HG02588 (cell line): ENCODE data around the gene UFC1.

ENCODE experiments used
- ATAC-seq: cut with Tn5 transposase; IDR thresholded peaks from one replicate; pipeline ENCODE4 v1.9.1; 2021; ENCODE audit warnings: mild to moderate bottlenecking, moderate library complexity; ENCODE audit not compliant: unreplicated experiment

Gene UFC1

DNA sequence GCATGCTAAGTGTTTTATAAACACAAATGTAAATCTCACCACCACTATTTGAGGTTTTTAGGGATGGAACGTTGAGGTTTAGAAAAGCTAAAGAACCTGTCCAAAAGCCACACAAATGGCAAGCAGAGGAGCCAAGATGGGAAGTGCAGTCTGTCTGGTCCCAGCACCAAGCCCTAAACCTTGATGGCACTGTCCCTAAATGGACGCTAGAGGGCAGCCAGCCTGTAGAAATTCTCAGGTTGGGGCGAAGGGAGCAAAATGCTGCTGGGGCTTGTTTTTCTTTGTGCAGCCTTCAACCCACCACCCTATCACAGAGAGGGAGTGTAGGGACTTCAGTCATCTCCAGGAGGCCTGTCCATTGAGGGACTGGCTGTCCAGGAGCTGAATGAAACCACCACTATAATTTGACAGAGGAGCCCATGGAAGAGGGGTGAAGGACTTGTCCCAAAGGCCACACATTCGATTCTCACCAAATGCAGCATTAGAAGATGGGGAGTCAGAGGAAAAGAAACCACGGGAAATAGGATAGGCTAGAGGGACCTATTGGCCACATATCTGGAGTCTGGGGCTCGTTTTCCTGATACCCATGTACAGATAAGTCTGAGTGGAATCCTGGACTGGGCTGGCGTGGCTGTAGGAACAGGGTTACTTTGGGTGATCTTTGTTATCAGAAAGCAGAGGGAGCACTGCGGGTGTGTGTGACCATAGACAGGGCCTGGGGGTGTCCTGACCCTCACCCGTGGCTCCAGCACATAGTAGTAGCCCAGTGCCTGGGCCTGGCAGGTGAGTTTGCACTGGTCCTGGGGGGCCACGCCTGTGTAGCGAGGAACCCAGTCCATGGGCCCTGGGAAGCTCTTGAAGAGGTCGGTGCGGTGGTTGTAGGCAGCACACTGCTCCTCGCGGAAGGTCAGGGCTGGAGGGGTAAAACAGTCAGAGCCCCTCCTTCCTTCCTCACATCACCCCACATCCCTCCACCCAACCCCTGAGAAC, 39.0 kb downstream of the UFC1 start:
- peak; percentile 60 for ATAC-seq

DNA sequence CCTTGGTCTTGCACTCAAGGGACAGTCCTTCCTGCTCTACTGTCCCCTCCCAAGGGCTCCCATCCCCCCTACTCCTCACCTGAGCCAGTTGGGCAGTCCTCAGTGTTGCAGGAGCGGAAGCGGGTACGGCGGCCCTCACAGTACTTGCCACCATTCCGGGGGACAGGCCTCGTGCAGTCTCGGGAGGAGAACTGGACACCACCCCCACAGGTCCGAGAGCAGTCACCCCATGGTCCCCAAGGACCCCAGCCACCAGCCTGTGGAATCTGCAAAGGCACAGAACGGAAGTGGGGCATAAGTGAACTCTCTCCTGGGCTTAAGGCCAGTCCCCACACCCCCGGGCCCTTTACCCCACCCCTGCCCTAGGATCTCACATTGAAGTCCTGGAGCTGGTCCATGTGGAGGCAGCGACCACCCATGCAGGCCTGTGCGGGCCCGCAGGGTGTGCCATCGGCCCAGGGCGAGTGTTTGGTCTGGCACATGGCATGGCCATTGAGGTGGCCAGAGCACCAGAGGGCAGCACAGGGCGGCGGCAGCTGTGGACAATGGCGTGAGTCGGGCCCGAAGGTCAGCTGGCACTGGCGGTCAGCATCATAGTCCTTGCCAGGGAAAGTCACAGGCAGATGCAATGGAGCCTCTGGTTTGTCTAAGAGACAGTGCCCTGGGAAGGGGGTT, 39.9 kb downstream of the UFC1 start:
- no peak for ATAC-seq

DNA sequence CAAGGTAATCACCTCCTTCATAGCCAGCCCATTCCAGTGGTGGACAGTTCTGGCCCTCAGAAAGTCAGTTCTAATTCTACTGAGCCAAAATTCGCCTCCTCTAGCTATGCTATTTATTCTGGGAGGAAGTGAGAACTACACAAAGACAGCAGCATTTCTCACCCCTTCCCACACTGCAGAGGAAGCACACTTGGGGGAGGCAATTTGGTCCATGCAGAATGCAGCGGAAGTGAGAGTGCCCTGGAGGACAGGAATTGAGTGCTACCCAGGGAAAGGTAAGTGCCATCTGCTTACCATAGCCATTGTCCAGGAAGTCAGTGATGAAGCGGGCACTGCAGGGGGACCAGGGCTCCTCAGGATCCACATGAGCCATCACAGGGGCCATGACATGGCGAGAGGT, 41.4 kb downstream of the UFC1 start:
- no peak for ATAC-seq

DNA sequence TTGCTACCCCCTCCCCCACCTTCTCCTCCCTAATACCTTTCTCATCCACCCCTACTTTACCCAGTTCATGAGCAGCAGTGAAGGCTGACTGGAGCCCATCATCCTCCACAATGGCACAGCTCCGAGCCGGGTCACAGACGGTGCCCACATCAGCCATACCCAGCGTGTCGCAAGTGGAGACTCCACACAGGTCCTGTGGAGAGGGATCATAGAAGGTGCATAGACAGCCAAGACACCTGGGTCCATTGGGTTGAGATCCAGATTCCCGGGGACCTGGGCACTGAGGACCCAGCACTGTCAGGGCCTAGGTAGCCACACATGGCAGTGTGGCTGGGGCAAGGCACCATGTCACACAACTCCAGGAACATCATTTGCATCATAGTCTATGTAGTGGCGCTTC, 42.3 kb downstream of the UFC1 start:
- no peak for ATAC-seq

DNA sequence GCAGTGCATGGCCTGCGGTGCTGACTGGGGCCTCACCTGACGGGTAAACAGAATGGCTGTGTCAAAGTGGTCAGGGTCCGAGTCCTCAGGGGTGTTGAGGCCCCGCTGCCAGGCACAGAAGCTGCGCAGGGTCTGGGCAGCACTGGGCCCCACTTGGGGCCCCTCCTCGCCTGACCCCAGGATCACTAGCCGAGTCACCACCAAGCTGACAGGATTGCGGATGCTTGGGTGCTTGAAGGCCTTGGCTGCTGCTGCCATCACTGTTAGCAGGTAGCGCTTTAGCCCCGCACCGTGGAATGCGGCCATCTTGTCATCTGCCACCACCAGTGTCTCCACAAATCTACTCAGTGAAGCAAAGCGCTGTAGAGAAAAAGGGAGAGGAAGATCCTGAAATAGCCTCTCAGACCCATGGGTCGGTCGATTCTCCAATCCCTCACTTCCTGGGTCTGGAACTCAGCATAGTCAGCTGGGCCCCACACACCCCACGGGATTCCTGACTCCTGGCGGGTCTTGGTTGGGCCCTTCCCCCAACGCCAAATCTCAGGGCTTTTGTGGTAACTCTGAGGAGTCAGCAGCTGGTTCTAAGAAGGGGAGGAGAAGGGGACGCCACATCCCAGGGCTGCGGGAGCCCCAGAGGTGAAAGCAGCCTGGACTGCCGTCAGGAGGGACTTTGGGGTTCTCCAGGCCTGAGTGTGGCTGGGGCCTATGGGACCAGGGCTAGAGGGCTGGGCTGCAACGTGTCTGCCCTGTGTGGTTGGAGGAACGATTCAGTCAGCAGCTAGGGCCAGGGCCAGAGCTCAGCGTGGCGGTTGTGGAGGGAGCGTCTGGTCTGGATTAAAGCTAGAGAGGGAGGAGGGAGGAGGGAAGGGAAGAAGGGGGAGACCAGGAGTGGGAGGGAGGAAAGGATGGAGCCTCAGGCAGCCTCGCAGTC, 43.0 kb downstream of the UFC1 start:
- no peak for ATAC-seq

DNA sequence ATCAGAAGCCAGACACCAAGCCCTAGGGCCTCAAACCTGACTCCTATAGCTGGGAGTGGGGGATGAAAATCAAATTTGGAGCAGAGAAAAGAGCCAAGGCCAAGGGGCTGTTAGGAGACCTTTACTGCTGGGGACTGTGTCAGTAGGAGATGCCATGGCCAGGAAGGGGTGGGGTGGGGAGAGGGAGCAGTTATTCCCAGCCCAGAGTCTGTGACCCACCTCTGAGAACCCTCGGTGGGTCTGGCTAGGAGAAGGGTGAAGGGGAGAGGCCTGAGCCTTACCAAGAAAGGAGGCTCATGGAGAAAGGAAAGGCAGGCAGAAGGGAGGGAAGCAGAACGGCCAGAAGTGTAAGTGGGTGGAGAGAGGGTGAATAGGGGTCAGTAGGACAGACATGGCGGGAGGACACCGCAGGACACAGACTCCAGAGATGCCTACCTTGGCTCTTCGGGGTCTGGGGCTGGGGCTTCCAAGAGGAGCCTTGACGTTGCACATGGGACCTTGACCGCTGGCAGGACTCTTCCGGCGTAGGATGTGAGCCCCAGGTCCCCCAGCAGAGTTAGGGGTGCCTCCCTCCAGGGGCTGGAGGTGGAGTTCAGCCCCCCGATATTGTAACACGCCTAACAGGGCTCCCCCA, 43.9 kb downstream of the UFC1 start:
- no peak for ATAC-seq

DNA sequence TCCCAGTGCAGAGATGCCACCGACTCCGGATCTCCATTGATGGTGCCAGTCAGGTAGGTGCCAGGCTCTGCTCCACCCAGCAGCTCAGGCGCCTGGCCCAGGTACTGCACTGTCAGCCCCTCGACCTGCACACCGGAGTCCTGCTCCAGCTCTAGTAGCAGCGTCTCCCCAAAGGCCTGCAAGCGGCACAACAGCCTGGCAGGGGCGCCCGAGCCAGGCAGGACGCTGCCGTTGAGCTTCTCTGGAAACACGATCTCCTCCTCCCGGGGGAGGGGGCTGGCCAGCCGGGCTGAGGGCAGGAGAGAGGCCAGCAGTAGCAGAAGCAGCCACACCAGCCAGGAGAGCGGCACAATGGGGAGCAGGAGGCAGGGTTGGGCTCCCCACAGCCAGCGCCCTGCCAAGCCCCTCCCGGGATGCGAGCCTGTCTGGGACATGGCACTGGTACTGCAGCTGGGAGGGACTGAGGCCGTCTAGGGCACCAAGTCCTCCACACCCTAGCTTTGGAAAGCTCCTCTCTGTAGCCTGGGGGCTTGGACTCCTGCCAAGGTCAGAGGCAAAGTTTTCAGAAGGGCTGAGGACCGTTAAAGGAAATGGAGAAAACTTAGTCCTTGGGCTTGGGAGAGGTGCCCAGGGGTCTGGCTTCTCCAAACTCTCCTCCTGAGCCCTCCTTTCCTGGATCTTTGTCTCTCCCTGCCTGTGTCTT, 44.6 kb downstream of the UFC1 start:
- no peak for ATAC-seq

DNA sequence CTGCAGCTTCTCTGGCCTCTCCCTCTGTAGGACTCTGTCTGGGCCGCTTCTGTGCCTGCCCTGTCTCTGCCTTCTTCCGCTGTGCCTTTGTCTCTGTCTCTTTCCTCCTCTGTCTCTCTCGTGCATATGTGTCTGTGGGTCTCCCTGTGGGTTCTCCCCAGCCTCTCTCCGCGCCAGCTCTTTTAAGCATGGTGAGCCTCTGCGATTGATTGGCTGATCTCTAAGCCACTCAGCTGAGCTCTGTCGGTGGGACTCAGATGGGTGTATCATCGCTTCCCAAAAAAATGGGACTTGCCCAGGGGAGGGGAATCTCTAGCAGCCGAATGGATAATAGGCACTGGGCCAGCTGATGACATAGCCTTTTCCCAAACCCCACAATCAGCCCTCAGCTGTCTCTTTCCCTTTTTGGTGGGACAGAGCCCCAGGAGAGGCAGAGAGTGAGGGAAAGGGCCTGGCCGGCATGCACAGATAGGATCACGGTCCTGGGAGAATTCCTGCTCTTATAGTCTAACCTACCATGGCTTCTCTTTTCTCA, 45.2 kb downstream of the UFC1 start, which contains the start of gene ADAMTS4:
Gene ADAMTS4, minus strand, starts transcription at position 158 of the 535 bp plus-strand sequence. CDS start 427 bp downstream, outside the sequence.
- no peak for ATAC-seq

DNA sequence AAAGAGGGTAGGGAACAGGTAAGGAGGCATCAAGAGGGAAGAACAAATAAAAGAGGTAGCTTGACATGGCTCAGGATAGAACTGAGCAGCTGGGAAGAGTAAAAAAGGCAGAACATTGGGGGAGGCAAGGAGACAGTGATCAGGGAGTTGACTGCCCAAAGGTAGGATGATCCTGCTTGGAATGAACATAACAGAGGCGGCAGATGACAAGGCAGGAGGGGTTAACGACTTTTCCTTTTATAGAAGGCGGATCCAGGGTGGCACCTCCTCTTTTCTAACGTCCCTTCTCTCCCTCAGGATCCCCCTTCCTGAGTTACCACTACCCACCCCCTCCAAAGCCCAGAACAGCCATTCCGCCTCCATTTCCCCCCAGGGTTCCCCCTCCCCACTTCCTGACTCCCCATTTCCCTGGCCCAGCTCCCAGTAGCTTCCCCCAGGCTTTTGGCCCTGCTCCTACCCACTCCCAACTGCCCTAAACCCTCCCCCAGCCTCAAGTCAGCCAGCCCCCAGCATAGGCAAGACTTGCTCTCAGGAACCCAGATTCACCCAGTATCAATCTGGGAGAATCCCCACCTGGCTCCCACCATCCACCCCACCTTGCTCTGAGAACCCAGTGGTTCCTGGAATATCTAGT, 45.8 kb downstream of the UFC1 start:
- no peak for ATAC-seq

DNA sequence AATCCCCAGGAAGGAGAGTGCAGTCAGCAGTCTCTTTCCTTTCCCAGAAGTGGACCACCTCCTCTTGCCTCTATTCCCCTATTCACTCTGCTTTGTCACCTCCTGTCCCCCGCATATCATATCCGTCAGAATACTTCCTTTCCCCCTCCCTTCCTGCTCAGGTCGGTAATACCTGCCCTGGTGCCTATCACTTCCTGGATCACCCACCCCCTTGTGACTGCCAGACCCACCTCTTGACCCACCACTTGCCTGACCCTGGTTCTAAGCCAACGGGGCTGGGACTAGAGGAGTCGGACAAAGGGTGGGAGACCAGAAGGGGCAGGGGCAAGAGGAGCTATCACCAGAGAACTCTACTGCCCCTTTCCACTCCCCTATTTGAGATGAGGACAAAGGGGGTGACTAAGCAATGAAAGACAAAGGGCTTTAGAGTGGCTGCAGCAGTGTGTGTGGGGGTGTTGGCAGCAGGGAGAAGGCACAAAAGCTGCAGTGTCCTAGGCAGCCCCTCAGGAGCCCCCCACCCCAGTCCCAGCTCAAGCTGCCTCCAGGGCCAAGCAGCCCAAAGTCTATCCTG, 46.7 kb downstream of the UFC1 start:
- ATAC-seq, result no peak

DNA sequence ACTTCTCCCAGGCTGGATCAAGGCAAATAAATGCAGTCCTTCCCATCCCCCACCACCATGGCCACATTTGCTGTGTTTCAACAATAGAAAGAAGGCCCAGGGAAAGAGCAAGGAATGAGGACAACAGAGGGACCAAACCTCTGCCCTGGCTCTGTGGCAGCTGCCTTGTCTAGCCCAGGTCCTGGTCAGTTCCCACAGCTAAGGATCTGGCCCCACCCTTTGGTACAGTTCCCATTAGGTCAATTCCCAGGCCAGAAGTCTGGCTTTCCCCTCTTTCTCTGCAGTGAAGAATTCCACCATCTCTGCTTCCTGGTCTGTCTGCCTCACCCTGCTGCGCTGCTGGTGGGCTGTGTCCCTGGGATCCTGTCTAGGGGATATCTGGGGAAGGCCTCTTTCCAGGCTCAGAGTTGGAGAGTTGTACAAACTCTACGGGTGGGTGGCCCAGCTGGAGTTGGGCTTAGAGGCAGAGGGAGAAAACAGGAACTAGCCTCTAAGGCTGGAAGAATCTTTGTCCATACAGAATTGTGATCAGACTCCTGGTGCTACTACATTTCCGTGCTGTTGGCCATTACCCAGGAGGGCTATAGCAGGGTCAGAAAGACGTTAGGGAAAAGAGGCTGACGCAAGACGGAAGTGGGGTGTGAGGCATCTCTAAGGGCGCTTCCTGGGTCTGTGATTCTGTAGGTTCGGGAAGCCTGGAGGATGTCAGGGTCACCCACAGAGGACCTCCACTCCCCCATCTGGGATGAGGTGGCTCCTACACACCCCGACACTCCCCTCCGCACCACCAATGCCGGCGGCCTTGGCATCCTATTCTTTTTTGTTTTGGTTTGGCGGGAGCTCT, 47.4 kb downstream of the UFC1 start:
- no peak for ATAC-seq

DNA sequence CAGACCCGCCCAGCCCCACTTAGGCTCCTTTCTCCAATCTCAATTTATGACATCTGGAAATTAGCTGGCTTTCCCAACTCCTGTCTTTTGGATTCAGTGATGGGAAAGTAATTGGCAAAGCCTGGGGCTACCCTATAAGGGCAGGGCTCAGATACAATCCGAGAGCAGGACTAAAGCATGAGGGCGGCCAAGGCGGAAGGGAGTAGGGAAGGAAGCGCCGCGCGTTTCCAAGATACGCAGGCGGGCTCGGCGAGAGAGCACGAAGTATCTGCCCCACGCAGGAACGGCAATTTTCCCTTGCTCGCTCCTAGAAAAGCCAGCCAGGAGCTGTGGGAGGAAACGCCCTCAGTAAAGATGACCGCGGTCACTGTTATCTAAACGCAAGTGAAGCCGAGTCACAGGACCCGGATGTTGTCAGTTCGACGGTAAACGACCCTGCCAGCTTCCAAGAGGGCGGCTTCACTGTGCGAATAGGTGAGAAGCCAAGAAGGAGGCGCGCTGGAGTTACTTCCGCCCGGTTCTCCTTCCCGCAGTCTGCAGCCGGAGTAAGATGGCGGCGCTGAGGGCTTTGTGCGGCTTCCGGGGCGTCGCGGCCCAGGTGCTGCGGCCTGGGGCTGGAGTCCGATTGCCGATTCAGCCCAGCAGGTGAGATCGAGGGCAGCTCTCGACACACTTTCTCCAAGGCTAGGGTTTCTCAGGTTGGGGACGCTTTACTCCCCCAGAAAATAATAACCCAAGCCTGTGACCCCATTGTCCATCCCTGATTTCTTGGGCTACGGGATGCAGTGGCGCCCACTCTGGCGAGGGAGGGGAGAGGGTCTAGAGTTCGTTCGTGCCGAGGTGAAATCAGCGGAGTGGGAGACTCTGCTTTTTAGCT, 48.3 kb downstream of the UFC1 start, which contains the start of gene NDUFS2:
Gene NDUFS2, plus strand, starts transcription at position 532 of the 877 bp plus-strand sequence. Its CDS starts 19 bp downstream, at position 551.
- peak; percentile 92 for ATAC-seq

DNA sequence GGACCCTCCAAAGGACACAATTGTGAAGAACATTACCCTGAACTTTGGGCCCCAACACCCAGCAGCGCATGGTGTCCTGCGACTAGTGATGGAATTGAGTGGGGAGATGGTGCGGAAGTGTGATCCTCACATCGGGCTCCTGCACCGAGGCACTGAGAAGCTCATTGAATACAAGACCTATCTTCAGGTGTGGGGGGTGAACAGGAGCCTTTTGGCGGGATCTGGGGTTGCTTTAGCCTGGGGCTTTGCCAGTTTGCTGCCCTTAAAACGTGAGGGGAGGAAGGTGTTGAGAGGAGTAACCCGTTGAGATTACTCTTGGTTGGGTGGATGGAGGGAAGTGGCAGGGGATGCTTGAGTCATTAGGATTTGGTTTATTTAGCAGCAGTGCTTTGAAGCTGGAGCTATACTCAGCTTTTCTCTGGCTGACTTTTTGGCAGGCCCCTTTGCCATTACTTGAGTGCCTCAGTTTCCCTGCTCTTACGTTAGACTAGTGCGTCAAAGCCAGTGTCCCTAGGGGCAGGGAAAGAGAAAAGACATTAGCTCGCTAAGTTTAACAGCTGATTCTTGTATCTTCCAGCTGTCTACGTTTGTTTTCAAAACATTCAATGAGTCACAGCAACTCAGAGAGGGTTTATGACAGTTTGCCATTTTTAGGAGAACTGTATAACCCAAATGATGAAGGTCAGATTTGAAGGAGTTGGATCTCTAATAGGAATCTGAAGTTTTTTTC, 52.8 kb downstream of the UFC1 start:
- no peak for ATAC-seq

DNA sequence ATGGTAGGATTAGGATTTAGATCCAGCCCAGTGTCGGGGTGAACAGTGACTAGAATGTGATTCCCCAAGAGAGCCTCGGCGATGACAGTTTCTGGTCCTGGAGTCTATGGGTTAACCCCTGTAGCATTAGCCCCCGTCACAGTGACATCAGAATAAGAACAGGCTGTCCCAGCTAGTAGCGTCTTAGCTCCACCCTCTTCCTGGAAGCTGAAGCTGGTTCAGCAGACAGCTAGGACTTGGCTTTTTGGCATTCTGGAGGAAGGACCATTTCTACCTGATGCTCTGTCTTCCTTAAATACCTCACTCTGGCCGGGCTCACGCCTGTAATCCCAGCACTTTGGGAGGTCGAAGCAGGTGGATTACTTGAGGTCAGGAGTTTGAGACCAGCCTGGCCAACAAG, 53.4 kb downstream of the UFC1 start:
- ATAC-seq, result no peak
